T-helper 2 cell treated with Interferon-gamma antibody and Interleukin-4, amounts not matched to agents 100 ng/mL and 5 ng/mL, for 36 hours (primary cell): ENCODE data around the gene PRR23E. TPM values are rescaled to one million over a fixed set of nuclear protein-coding genes. Genes with fewer than 3 reads are reported as not detected.

ENCODE experiments used
- intact Hi-C: fragments of 100-400 bp; cut with micrococcal nuclease; formaldehyde crosslinking; loops from one replicate; pipeline ENCODE4 v1.15.1; 2023
- total RNA-seq: library from RNA; stranded (reverse); gene quantifications from 2 replicates; pipeline ENCODE4 v1.2.3, GENCODE V29; 2022

Gene PRR23E
- total RNA-seq, 1 donor from 2014 or later = not detected

GRCh38 chr3:127207727-127208482 lies 15.0 kb downstream of the PRR23E start:
- intact Hi-C loops = no loop called here

- intact Hi-C loops = no loop called here
Measured at GRCh38 chr3:127208483-127209100, 15.7 kb downstream of the PRR23E start.

GRCh38 chr3:127209155-127209839 lies 16.4 kb downstream of the PRR23E start:
- intact Hi-C loops = no loop called here

GRCh38 chr3:127209840-127210653 lies 17.1 kb downstream of the PRR23E start:
- intact Hi-C loops = no loop called here

- intact Hi-C loops = no loop called here
Measured at GRCh38 chr3:127210654-127210943, 17.7 kb downstream of the PRR23E start.

- intact Hi-C loops = no loop called here
Measured at GRCh38 chr3:127211118-127212060, 18.5 kb downstream of the PRR23E start.

GRCh38 chr3:127212231-127212630 lies 19.3 kb downstream of the PRR23E start:
- intact Hi-C loops = no loop called here

- intact Hi-C loops = no loop called here
Measured at GRCh38 chr3:127212711-127213110, 19.8 kb downstream of the PRR23E start.

GRCh38 chr3:127213381-127213918 lies 20.5 kb downstream of the PRR23E start:
- intact Hi-C loops = no loop called here

- intact Hi-C loops = no loop called here
Measured at GRCh38 chr3:127214975-127215374, 22.0 kb downstream of the PRR23E start.

- intact Hi-C loops = no loop called here
Measured at GRCh38 chr3:127215714-127216414, 22.9 kb downstream of the PRR23E start.

GRCh38 chr3:127216415-127217261 lies 23.7 kb downstream of the PRR23E start:
- intact Hi-C loops = no loop called here

- intact Hi-C loops = no loop called here
Measured at GRCh38 chr3:127217596-127218453, 24.9 kb downstream of the PRR23E start.

- intact Hi-C loops = no loop called here
Measured at GRCh38 chr3:127218454-127218922, 25.6 kb downstream of the PRR23E start.

GRCh38 chr3:127220497-127220896 lies 27.6 kb downstream of the PRR23E start:
- intact Hi-C loops = no loop called here

GRCh38 chr3:127221037-127221436 lies 28.1 kb downstream of the PRR23E start:
- intact Hi-C loops = no loop called here

GRCh38 chr3:127221446-127222035 lies 28.6 kb downstream of the PRR23E start:
- intact Hi-C loops = no loop called here
